Endometrial microvascular endothelial cells (primary cell): Measurements from ENCODE around the gene SLC34A1. TPM values are rescaled to one million over a fixed set of nuclear protein-coding genes. Genes with fewer than 3 reads are reported as not detected.

ENCODE experiments used
- in situ Hi-C: cut with HindIII; loops from 2 replicates; pipeline ENCODE4 v1.10.0; 2017; ENCODE audit warnings: low sequenced_read_pairs, low pct_unique_long_range_greater_than_20kb; ENCODE audit errors: inconsistent ontology term
- total RNA-seq: library from RNA; depleted of rRNA; stranded (reverse); fragments of >200 nt; gene quantifications from one replicate; pipeline ENCODE4 v1.2.3, GENCODE V29; 2015; ENCODE audit errors: inconsistent ontology term

SLC34A1 gene
- total RNA-seq, 1 donor from 2014 or later = not detected

- in situ Hi-C loops = no loop called here
Observed at GRCh38 chr5:177378884-177379883, 5.0 kb upstream of the SLC34A1 start.

DNA sequence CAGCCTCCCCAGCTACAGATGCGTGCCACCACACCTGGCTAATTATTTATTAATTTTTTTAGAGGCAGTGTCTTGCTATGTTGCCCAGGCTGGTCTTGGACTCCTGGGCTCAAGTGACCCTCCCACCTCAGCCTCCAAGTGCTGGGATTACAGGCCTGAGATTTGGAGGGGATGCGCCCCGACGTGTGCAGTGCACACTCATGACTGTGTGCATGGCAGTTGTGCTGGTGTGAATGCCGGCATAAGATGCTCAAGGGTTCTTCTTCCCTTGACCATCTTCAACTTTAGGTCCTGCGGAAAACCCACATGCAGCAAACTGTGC lies 3.5 kb upstream of the SLC34A1 start:
- in situ Hi-C loops = no loop called here

GRCh38 chr5:177382423-177383029 lies 1.7 kb upstream of the SLC34A1 start:
- in situ Hi-C loops = no loop called here

- in situ Hi-C loops = no loop called here
Observed at GRCh38 chr5:177383181-177383580, 1.1 kb upstream of the SLC34A1 start.

DNA sequence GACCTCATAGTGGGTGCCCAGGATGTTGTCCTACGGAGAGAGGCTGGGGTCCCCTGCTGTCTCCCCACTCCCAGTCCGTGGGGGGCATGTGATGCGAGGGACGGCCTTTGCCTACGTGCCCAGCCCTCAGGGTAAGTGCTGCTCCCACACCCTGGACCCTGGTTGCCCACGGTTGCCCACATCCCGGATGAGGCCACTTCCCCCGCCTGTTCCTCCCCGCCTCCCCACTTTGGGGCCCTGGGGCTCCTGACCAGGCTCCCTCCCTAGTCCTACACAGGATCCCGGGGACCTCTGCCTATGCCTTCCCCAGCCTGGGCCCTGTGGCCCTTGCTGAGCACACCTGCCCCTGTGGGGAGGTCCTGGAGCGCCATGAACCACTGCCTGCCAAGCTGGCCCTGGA lies 1.5 kb downstream of the SLC34A1 start:
- in situ Hi-C loops = no loop called here

DNA sequence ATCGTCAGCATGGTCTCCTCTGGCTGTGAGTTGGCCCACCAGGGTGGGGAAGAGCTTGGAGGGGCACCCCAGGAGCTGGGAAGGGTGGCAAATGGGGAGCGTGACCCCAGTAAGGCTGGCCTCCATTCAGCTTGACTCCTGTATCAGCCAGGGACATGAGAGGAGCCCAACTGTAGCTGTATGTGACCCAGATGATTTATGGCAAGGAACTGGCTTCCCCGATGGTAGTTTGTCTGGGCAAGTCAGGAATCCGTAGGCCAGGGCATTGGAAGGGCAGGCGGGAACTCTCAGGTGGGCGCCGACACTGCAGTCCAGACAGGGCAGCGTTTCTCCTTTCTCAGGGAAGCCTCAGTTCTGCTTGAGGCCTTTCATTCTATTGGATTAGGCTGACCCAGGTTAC lies 2.3 kb downstream of the SLC34A1 start:
- in situ Hi-C loops = no loop called here

DNA sequence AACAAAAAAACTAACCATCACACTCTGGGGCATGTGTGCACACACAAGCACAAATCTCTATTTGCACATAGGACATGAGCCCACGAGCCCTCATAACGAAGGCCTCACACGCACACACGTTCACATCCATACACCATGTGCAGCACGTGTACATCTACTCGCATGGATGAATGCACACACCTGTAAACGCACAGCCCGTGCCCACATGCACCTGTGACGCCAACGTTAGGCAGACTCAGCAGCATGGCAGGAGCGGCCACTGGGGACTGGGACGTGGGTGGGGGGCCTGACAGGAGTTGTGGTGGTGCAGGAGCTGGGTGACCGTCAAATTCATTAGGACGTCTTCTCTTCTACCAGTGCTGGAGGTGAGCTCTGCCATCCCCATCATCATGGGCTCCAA lies 3.2 kb downstream of the SLC34A1 start:
- in situ Hi-C loops = no loop called here

GRCh38 chr5:177388521-177389052 lies 4.4 kb downstream of the SLC34A1 start:
- in situ Hi-C loops = no loop called here

- in situ Hi-C loops = no loop called here
Observed at GRCh38 chr5:177389241-177390169, 5.3 kb downstream of the SLC34A1 start.

- in situ Hi-C loops = no loop called here
Observed at GRCh38 chr5:177390363-177391300, 6.4 kb downstream of the SLC34A1 start.

DNA sequence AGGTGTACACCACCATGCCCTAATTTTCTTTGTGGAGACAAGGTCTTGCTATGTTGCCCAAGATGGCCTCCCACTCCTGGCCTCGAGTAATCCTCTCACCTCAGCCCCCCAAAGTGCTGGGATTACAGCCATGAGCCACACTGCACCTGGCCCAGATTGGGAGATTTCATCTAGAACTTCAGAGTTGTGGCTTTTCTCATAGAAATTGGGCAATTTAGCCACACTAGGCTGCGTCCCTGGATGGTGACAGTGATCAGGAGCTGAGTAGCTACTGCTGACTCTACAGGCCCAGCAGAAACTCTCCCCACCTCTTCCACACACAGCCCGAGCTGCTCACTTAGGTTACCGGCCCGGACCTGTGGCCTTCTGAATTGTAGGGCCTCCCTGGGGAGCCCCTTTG lies 8.5 kb downstream of the SLC34A1 start:
- in situ Hi-C loops = no loop called here

GRCh38 chr5:177393206-177393765 lies 9.1 kb downstream of the SLC34A1 start:
- in situ Hi-C loops = no loop called here

DNA sequence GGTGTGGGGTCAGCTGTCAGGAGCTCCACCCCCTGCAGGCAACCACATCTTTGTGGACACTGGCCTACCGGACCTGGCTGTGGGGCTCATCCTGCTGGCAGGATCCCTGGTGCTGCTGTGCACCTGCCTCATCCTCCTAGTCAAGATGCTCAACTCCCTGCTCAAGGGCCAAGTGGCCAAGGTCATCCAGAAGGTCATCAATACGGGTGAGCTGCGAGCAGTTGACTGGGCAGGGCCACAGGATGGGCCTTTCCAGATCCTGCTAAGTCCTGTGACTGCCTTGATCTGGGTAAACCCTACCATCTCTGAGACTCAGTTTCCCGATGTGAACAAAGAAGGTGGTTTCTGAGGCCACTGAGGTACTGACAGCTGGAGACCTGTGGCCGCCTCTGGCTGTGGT lies 9.8 kb downstream of the SLC34A1 start:
- in situ Hi-C loops = no loop called here

DNA sequence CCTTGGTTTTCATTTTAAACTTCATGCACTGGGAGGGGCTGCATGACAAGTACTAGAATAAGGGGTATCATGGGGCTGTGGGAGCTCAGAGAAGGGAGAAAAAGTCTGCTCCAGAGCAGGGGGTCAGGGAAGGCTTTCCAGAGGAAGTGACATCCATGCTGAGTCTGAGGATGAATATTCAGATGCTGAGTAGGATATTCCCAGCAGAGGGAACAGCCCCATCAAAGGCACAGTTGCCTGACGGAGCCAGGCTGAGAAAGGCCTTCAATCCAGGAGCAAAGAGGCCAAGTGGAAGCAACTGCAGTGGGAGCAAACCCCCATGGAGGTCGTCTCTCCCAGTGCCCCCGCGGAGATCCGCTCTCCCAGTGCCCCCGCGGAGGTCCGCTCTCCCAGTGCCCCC lies 11.8 kb downstream of the SLC34A1 start:
- in situ Hi-C loops = no loop called here

GRCh38 chr5:177396807-177397206 lies 12.6 kb downstream of the SLC34A1 start:
- in situ Hi-C loops = no loop called here

- in situ Hi-C loops = no loop called here
Observed at GRCh38 chr5:177397875-177398390, 13.7 kb downstream of the SLC34A1 start.

- in situ Hi-C loops = no loop called here
Observed at GRCh38 chr5:177399997-177400868, 16.0 kb downstream of the SLC34A1 start, which contains the start of gene PFN3. PFN3 (minus strand) TSS chr5:177400661; CDS start chr5:177400576, 85 bp downstream.
